Measurements from ENCODE around the gene C4orf50. TPM values are rescaled to one million over a fixed set of nuclear protein-coding genes. Genes with fewer than 3 reads are reported as not detected.
A peak's percentile ranks its signal among the peaks of the same experiment; 100 is the strongest.

Gene C4orf50
- total and polyA plus RNA-seq, 2 of the 8 experiments (the other 6 are each of a cell fraction or from before 2014, with no cell fraction given): 0.08 to 0.22 TPM

DNA sequence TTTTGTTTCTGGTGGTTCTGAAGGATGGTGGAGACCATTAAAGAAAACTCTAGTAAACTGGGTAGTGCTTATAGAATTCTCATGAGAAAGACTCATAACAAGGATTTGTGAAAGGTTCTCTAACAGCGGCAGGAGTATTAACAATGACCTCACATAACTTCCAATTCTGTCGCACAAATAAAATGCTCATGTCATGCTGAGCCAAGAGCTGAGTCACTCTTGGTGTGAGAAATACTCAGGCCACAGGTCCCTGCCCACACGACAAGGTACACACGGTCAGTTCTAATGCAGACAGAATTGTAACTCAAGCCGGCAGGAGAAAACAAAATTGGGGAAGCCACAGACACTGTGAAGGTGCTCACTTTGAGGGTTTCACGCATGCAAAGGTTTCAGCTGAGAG is 34.4 kb upstream of the C4orf50 start:
- CTCF ChIA-PET (ENCODE audit: partially characterized antibody): interaction anchor here (0.6 to 2.0 kb wide), 3 partner anchors 32 to 54 kb away, joined by 3 to 7 read pairs (median 5); no protein-coding TSS in a partner anchor
- H3K4me1 ChIP-seq (replicated peaks in 1 of 4; ENCODE audit: control insufficient read depth in 3 of 4, insufficient read depth in 4 of 4, low read length in 3 of 4): no peaks in the 10 kb centered on the region; a peak in 1 of 7 replicates
- H3K23me2 ChIP-seq (ENCODE audit: low read depth, low read length): no peaks in the 10 kb centered on the region
- 88% methylated on average over 6 of the region's 6 CpGs; no CpG with 5 or more reads in 1 of the 2 experiments for WGBS, 2 experiments (ENCODE audit: extremely low coverage in 1 of 2, insufficient coverage in 1 of 2, insufficient read length in 1 of 2, insufficient replicate concordance in 2 of 2, low coverage in 1 of 2, low lambda C conversion rate in 2 of 2, missing lambda C conversion rate in 1 of 2)
- no peak for FAIRE-seq
- no peaks in the 10 kb centered on the region for H3K9me3 ChIP-seq (ENCODE audit: insufficient read depth in 2 of 2, low read depth in 1 of 2, low read length in 1 of 2)
- no peak overlapping the region for H3K4ac ChIP-seq (replicated peaks; ENCODE audit: insufficient read length, low read depth, low read length)
- H3K79me2 ChIP-seq (ENCODE audit: control insufficient read depth in 1 of 2, insufficient read depth in 2 of 2, low read length in 2 of 2): no peaks in the 10 kb centered on the region
- no peak overlapping the region for H2BK15ac ChIP-seq (ENCODE audit: low read length)
- peaks cover 2% of the 10 kb centered on the region in 2 experiments for H4K20me1 ChIP-seq (replicated peaks in 1 of 2; ENCODE audit: control insufficient read depth in 1 of 2, insufficient read depth in 2 of 2, low read length in 2 of 2)
- H2AK5ac ChIP-seq (ENCODE audit: low read depth, low read length): no peak overlapping the region
- no peak overlapping the region for H4K91ac ChIP-seq (replicated peaks; ENCODE audit: insufficient read length, low read length)
- no peaks in the 10 kb centered on the region for H3K36me3 ChIP-seq (ENCODE audit: control insufficient read depth in 2 of 4, insufficient read depth in 4 of 4, low read length in 3 of 4)
- no peak overlapping the region for H3K27ac ChIP-seq (ENCODE audit: low read depth, low read length)
- H4K8ac ChIP-seq (ENCODE audit: extremely low read depth, insufficient read depth, low read length): no peak overlapping the region
- DNase-seq (ENCODE audit: low read depth in 1 of 2, low spot score in 2 of 2): no peak
- H3K4me2 ChIP-seq (ENCODE audit: insufficient read depth in 1 of 2, low read depth in 2 of 2, low read length in 2 of 2): no peak overlapping the region
- no peak overlapping the region for H2BK5ac ChIP-seq (ENCODE audit: low read depth, low read length)
- H3K18ac ChIP-seq (ENCODE audit: extremely low read depth, low read length): no peak overlapping the region
- no peak overlapping the region for H3K56ac ChIP-seq (replicated peaks; ENCODE audit: insufficient read length, low read depth, low read length)
- no peak overlapping the region for H3K9ac ChIP-seq (replicated peaks in 1 of 4; ENCODE audit: extremely low read depth in 1 of 4, low read depth in 3 of 4, low read length in 3 of 4)
- no peak overlapping the region for H2BK20ac ChIP-seq (ENCODE audit: low read length)
- POLR2A ChIA-PET (ENCODE audit: partially characterized antibody): no interaction called here
- TF ChIP-seq CEBPB (IDR thresholded peaks at IDR 0.05; ENCODE audit: low read depth, low read length): no peak
- no peak for TF ChIP-seq CBX5 (IDR thresholded peaks at IDR 0.05; ENCODE audit: low read depth, low read length)
- TF ChIP-seq BACH1 (IDR thresholded peaks at IDR 0.05; ENCODE audit: low read length): peak; percentile 80
- peak; percentile 29; the same call in 1 of the 2 replicates for TF ChIP-seq MAFK (IDR thresholded peaks at IDR 0.05; ENCODE audit: low read depth, low read length)
- H2BK12ac ChIP-seq (ENCODE audit: low read depth, low read length): no peak overlapping the region
- H3K79me1 ChIP-seq (ENCODE audit: low read depth, low read length): no peaks in the 10 kb centered on the region
- H3K4me3 ChIP-seq (ENCODE audit: extremely low read depth in 1 of 4, insufficient read depth in 2 of 4, low read depth in 3 of 4, low read length in 4 of 4): no peak overlapping the region
- H3K14ac ChIP-seq (ENCODE audit: insufficient read length): no peak overlapping the region
- H3K23ac ChIP-seq (ENCODE audit: insufficient read length): no peak overlapping the region
- no peak overlapping the region for H2BK120ac ChIP-seq (replicated peaks; ENCODE audit: low read depth, low read length)
- no peak overlapping the region for H2AFZ ChIP-seq (ENCODE audit: low read length)
- H3K27me3 ChIP-seq (replicated peaks in 1 of 4; ENCODE audit: control insufficient read depth in 3 of 4, extremely low read depth in 1 of 4, insufficient read depth in 3 of 4, low read length in 3 of 4): no peaks in the 10 kb centered on the region; a peak in 2 of 7 replicates
- H4K5ac ChIP-seq (ENCODE audit: insufficient read length, low read depth, low read length): no peak overlapping the region

Measured in H1 (cell line).